ENCODE results near the gene SYNE2. TPM values are rescaled to one million over a fixed set of nuclear protein-coding genes. Genes with fewer than 3 reads are reported as not detected.

The SYNE2 gene
- total RNA-seq, 1 experiment from 2014 or later = 37.5 TPM

- ChIA-PET POLR2A (no interaction called here), CTCF (interaction anchor here (0.7 kb wide), 1 partner anchor 9 kb away, joined by 10 read pairs; no protein-coding TSS in a partner anchor)
- DNase-seq (ENCODE audit: low read depth, low spot score) (no peak), ATAC-seq (no peak)
- intact Hi-C loops (cut with micrococcal nuclease; ENCODE audit: unreplicated experiment) (no loop called here), in situ Hi-C loops (cut with HindIII; ENCODE audit: low pct_unique_long_range_greater_than_20kb, low sequenced_read_pairs) (no loop called here)
- TF ChIP-seq, protein P1, sequence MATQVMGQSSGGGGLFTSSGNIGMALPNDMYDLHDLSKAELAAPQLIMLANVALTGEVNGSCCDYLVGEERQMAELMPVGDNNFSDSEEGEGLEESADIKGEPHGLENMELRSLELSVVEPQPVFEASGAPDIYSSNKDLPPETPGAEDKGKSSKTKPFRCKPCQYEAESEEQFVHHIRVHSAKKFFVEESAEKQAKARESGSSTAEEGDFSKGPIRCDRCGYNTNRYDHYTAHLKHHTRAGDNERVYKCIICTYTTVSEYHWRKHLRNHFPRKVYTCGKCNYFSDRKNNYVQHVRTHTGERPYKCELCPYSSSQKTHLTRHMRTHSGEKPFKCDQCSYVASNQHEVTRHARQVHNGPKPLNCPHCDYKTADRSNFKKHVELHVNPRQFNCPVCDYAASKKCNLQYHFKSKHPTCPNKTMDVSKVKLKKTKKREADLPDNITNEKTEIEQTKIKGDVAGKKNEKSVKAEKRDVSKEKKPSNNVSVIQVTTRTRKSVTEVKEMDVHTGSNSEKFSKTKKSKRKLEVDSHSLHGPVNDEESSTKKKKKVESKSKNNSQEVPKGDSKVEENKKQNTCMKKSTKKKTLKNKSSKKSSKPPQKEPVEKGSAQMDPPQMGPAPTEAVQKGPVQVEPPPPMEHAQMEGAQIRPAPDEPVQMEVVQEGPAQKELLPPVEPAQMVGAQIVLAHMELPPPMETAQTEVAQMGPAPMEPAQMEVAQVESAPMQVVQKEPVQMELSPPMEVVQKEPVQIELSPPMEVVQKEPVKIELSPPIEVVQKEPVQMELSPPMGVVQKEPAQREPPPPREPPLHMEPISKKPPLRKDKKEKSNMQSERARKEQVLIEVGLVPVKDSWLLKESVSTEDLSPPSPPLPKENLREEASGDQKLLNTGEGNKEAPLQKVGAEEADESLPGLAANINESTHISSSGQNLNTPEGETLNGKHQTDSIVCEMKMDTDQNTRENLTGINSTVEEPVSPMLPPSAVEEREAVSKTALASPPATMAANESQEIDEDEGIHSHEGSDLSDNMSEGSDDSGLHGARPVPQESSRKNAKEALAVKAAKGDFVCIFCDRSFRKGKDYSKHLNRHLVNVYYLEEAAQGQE (IDR thresholded peaks at IDR 0.05; ENCODE audit: insufficient read depth in 1 of 2, low read depth in 2 of 2, low read length in 1 of 2) = no peak
- TF ChIP-seq SIN3A (IDR thresholded peaks at IDR 0.05; ENCODE audit: borderline replicate concordance, insufficient read depth, low read depth, low read length) = no peak
- no peak for TF ChIP-seq CTCF (IDR thresholded peaks at IDR 0.05)
- no peak for TF ChIP-seq POLR2AphosphoS5 (IDR thresholded peaks at IDR 0.05; ENCODE audit: low read depth, low read length)
- TF ChIP-seq TCF7L2 (IDR thresholded peaks at IDR 0.05; ENCODE audit: low read depth, low read length) = no peak
- no peaks in the 10 kb centered on the region for H3K27me3 ChIP-seq (ENCODE audit: control insufficient read depth, insufficient read depth, low read length)
- no peak overlapping the region for H3K4me3 ChIP-seq (ENCODE audit: low read depth in 2 of 2, low read length in 2 of 2)
- H3K4me1 ChIP-seq (ENCODE audit: control insufficient read depth, insufficient read depth, low read length) = no peaks in the 10 kb centered on the region; the same call in 1 of the 2 replicates
- no peaks in the 10 kb centered on the region for H3K36me3 ChIP-seq (ENCODE audit: control insufficient read depth, insufficient read depth, low read length)
- no TSS peak for BruUV-seq (replicated peaks)
- H3K9me3 ChIP-seq (ENCODE audit: control insufficient read depth, insufficient read depth, low read depth, low read length) = no peaks in the 10 kb centered on the region
- no peak overlapping the region for H3K27ac ChIP-seq (ENCODE audit: low read length)
These were observed 4.7 kb downstream of the SYNE2 start for GRCh38 chr14:63857466-63858030.

GRCh38 chr14:63860146-63860545 lies 7.3 kb downstream of the SYNE2 start:
- TF ChIP-seq CTCF (IDR thresholded peaks at IDR 0.05) (no peak), POLR2AphosphoS5 (IDR thresholded peaks at IDR 0.05; ENCODE audit: low read depth, low read length) (no peak), SIN3A (IDR thresholded peaks at IDR 0.05; ENCODE audit: borderline replicate concordance, insufficient read depth, low read depth, low read length) (no peak), TCF7L2 (IDR thresholded peaks at IDR 0.05; ENCODE audit: low read depth, low read length) (no peak)
- Histone ChIP-seq H3K27me3 (ENCODE audit: control insufficient read depth, insufficient read depth, low read length) (no peaks in the 10 kb centered on the region), H3K4me1 (ENCODE audit: control insufficient read depth, insufficient read depth, low read length) (peaks cover 13% of the 10 kb centered on the region), H3K36me3 (ENCODE audit: control insufficient read depth, insufficient read depth, low read length) (no peaks in the 10 kb centered on the region), H3K27ac (ENCODE audit: low read length) (no peak overlapping the region), H3K4me3 (ENCODE audit: low read depth in 2 of 2, low read length in 2 of 2) (no peak overlapping the region), H3K9me3 (ENCODE audit: control insufficient read depth, insufficient read depth, low read depth, low read length) (no peaks in the 10 kb centered on the region)
- intact Hi-C loops (cut with micrococcal nuclease; ENCODE audit: unreplicated experiment) (no loop called here), in situ Hi-C loops (cut with HindIII; ENCODE audit: low pct_unique_long_range_greater_than_20kb, low sequenced_read_pairs) (no loop called here)
- POLR2A ChIA-PET = no interaction called here
- ATAC-seq = no peak
- CTCF ChIA-PET = no interaction called here
- no TSS peak for BruUV-seq (replicated peaks)
- no peak for DNase-seq (ENCODE audit: low read depth, low spot score)

All from Panc1 (cell line).